ENCODE data around the gene NSF.

- no peak for TF ChIP-seq CTCF (IDR thresholded peaks at IDR 0.05)
- TF ChIP-seq POLR2A (IDR thresholded peaks at IDR 0.05) = no peak
These were observed 201.6 kb downstream of the NSF start for GRCh38 chr17:46792071-46792470.

Measured in adrenal gland (tissue), 5 donors.